ENCODE results near the gene EXOC8. TPM values are rescaled to one million over a fixed set of nuclear protein-coding genes. Genes with fewer than 3 reads are reported as not detected.

EXOC8 gene
- total RNA-seq, 1 donor from 2014 or later, result 24.9 TPM

DNA sequence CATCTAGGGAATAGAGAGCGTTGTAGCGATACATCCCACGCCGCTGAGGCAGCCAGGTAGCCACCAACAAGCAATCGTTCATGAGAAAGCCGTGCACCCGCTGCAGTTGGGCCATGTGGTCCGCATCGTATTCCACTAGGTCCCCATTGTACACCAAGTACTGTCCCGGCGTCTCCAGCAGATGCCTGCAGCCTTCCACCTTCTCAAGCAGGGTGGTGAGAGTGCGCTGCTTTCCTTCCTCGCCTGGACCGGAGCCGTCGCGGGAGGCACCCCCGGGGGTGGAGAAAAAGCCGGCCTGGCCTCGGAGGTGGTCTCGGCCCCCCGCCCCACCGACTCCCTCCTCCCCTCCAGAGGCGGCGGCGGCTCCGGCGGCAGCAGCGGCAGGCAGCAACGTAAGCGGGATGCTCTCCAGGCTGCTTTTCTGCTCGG is 595 bp downstream of the EXOC8 start:
- DNase-seq, result no peak
- TF ChIP-seq, protein P1, sequence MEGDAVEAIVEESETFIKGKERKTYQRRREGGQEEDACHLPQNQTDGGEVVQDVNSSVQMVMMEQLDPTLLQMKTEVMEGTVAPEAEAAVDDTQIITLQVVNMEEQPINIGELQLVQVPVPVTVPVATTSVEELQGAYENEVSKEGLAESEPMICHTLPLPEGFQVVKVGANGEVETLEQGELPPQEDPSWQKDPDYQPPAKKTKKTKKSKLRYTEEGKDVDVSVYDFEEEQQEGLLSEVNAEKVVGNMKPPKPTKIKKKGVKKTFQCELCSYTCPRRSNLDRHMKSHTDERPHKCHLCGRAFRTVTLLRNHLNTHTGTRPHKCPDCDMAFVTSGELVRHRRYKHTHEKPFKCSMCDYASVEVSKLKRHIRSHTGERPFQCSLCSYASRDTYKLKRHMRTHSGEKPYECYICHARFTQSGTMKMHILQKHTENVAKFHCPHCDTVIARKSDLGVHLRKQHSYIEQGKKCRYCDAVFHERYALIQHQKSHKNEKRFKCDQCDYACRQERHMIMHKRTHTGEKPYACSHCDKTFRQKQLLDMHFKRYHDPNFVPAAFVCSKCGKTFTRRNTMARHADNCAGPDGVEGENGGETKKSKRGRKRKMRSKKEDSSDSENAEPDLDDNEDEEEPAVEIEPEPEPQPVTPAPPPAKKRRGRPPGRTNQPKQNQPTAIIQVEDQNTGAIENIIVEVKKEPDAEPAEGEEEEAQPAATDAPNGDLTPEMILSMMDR (IDR thresholded peaks at IDR 0.05), result no peak
- no peak for ATAC-seq (ENCODE audit: low read depth)
- no peaks in the 10 kb centered on the region for H3K9me3 Mint-ChIP-seq
- POLR2A ChIA-PET, result interaction anchor here (0.8 to 2.5 kb wide), 10 partner anchors 12 to 1779 kb away, joined by 3 to 23 read pairs (median 5); partner anchors contain the start of genes ABCB10, EGLN1, GNPAT and TSNAX
- H3K4me3 Mint-ChIP-seq, result peak overlapping the region; percentile 99
- H3K36me3 Mint-ChIP-seq (ENCODE audit: low read depth), result peaks cover 56% of the 10 kb centered on the region
- H3K27ac Mint-ChIP-seq, result peak overlapping the region; percentile 99
- CTCF ChIA-PET, result interaction anchor here (1.5 kb wide), 1 partner anchor 20 kb away, joined by 7 read pairs; no protein-coding TSS in a partner anchor
- H3K4me1 Mint-ChIP-seq, result peaks cover 69% of the 10 kb centered on the region
- peaks cover 1% of the 10 kb centered on the region for H3K27me3 Mint-ChIP-seq
- intact Hi-C loops (cut with micrococcal nuclease), result loop anchor here (1.0 to 10.0 kb wide), 6 partner anchors 96 to 470 kb away; partner anchors contain the start of genes ARV1, C1orf198, FAM89A and GNPAT

DNA sequence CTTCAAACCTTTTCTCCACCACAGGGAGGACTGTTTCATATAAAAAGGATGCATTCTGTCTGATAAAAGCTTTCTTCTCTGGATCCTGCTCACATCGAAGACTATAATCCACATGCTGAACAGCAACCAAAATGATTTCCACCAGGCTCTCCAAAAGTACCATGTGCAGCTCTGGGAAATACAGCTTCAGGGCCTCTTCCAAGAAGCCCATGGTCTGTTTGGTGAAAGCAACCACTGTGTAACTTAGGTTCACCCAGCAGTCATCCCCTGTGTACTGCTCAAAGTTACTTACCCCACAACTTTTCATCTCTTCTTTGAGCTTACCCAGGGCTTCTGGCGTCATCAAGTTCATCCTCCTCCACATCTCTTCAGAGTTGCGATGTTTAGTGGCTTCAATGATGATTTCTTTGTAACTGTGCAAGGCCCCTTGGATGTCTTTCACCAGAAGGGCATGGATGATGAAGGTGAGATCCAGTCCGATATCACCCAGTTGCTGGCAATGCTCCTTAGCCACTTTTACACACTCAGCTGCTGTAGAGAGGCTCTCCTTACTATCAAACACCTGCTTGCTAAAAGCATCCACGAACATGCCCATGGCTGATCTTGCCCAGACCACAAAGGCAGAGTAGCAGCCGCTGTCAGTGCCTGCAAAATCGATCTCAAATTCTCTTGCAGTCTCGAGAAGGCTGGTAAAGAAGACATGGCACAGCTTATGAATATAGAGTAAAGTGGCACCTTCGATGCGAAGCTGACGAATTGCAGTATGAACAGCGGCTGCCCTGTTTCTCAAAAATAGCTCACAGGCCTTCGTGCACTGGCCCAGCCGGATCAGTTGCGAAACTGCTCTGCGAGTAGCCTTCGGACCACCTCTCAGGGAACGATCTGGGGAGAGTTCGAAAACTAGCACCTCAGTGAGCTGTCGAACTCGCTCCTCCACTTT is 1.7 kb downstream of the EXOC8 start:
- TF ChIP-seq, protein P1 (IDR thresholded peaks at IDR 0.05), result no peak
- H3K36me3 Mint-ChIP-seq (ENCODE audit: low read depth), result peaks cover 59% of the 10 kb centered on the region
- peaks cover 74% of the 10 kb centered on the region for H3K4me1 Mint-ChIP-seq
- ChIA-PET POLR2A (interaction anchor here (0.7 kb wide), 1 partner anchor 88 kb away, joined by 3 read pairs; no protein-coding TSS in a partner anchor), CTCF (no interaction called here)
- DNase-seq (no peak), ATAC-seq (ENCODE audit: low read depth) (no peak)
- H3K9me3 Mint-ChIP-seq, result no peaks in the 10 kb centered on the region
- peaks cover 1% of the 10 kb centered on the region for H3K27me3 Mint-ChIP-seq
- peak overlapping the region; percentile 77 for H3K27ac Mint-ChIP-seq
- peak overlapping the region; percentile 99 for H3K4me3 Mint-ChIP-seq
- intact Hi-C loops (cut with micrococcal nuclease), result loop anchor here (2.0 to 10.0 kb wide), 4 partner anchors 121 to 469 kb away; partner anchors contain the start of genes C1orf198 and FAM89A

DNA sequence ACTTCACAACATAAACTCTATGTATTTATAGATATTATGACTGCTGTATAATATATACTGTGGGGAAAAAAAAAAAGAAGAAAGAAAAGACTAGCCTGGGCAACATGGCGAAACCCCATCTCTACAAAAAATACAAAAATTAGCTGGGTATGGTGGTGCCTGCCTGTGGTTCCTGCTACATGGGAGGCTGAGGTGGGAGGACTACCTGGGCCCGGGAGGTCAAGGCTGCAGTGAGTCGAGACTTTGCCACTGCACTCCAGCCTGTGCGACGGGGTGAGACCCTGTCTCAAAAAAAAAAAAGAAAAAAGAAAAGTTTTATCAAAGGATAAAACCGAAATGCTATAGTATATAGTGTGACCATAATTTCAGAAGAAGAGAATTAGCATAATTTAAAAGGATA is 2.7 kb downstream of the EXOC8 start:
- Mint-ChIP-seq H3K36me3 (ENCODE audit: low read depth) (peaks cover 54% of the 10 kb centered on the region), H3K27me3 (peaks cover 1% of the 10 kb centered on the region), H3K27ac (no peak overlapping the region), H3K4me3 (peak overlapping the region; percentile 48), H3K4me1 (peaks cover 78% of the 10 kb centered on the region), H3K9me3 (no peaks in the 10 kb centered on the region)
- POLR2A ChIA-PET, result interaction anchor here (0.7 kb wide), 1 partner anchor 87 kb away, joined by 3 read pairs; no protein-coding TSS in a partner anchor
- DNase-seq (no peak), ATAC-seq (ENCODE audit: low read depth) (no peak)
- intact Hi-C loops (cut with micrococcal nuclease), result loop anchor here (5.0 to 10.0 kb wide), 3 partner anchors 120 to 468 kb away; partner anchors contain the start of gene C1orf198
- TF ChIP-seq, protein P1 (IDR thresholded peaks at IDR 0.05), result no peak
- CTCF ChIA-PET, result no interaction called here

DNA sequence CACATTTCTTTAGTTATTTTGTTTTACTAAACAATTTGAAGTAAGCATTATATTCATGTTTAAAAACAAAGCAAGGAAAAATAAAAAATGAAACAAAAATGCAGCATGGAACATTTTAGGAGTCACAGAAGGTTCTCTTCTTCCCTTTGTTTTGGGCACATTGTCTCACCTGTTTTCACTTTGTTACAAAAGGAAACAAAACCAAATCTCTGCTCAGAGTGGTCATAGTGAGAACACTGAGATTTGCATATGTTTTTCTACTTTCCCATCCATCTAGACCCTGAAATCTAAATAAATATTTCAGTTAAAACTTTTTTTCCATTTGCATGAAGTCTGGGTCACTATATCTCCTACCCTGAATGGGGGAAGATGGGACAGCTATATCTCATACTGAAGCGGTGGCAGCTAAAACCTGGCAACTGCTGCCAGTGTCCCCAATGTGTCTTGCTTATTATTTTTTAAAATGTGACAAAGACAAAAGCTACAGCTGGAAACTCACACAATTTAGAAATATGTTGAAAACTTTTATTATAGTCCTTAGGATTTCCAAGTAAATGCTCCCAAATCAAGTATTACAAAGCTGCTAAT is 3.5 kb downstream of the EXOC8 start:
- ChIA-PET CTCF (no interaction called here), POLR2A (no interaction called here)
- H3K4me3 Mint-ChIP-seq, result peak overlapping the region; percentile 48
- TF ChIP-seq, protein P1 (IDR thresholded peaks at IDR 0.05), result no peak
- peaks cover 54% of the 10 kb centered on the region for H3K36me3 Mint-ChIP-seq (ENCODE audit: low read depth)
- H3K4me1 Mint-ChIP-seq, result peaks cover 76% of the 10 kb centered on the region
- H3K9me3 Mint-ChIP-seq, result no peaks in the 10 kb centered on the region
- DNase-seq (no peak), ATAC-seq (ENCODE audit: low read depth) (no peak)
- peaks cover 1% of the 10 kb centered on the region for H3K27me3 Mint-ChIP-seq
- intact Hi-C loops (cut with micrococcal nuclease), result loop anchor here (10.0 kb wide), 2 partner anchors 119 to 419 kb away; no protein-coding TSS in a partner anchor
- no peak overlapping the region for H3K27ac Mint-ChIP-seq
